SU-DHL-6 (cell line): ENCODE results near the gene PLEKHA8.

Source experiments
- CTCF ChIP-seq: fragments of 200-600 bp; sonication (generic); IDR thresholded peaks from one replicate; pipeline ENCODE4 v1.5.1; 2017; ENCODE audit warnings: antibody characterized with exemption, mild to moderate bottlenecking, low read length, moderate library complexity; ENCODE audit not compliant: insufficient read depth, poor library complexity, severe bottlenecking
- EZH2phosphoT487 ChIP-seq: fragments of 200-600 bp; sonication (generic), shearing (Covaris generic); conservative IDR thresholded peaks from 2 replicates; pipeline ENCODE4 v1.6.1; 2018; ENCODE audit warnings: mild to moderate bottlenecking, antibody characterized with exemption, low read length, moderate library complexity, mixed read lengths

- TF ChIP-seq CTCF (peak; percentile 62), EZH2phosphoT487 (no peak)
Measured at GRCh38 chr7:30164567-30164966, 136.4 kb downstream of the PLEKHA8 start.
